Right lobe of liver (tissue), 4 donors: ENCODE results near the gene NEB.

ENCODE experiments used
- CTCF ChIP-seq, 4 donors: fragments of 200-600 bp in 3 of 4; fragments of 450-650 bp in 1 of 4; IDR thresholded peaks; one replicate each; pipeline versions ENCODE4 v1.5.1 to v1.8.0; 2016 to 2022; ENCODE audit warnings: antibody characterized with exemption in 4 of 4, mild to moderate bottlenecking in 2 of 4
- POLR2A ChIP-seq: fragments of 450-650 bp; IDR thresholded peaks from one replicate; pipeline ENCODE4 v1.6.1; 2017; ENCODE audit warnings: antibody characterized with exemption, mild to moderate bottlenecking
- donor health status: DM: no; HTN: no; CAD: no.
- donor health status: DM: no; HTN: no; CAD: no.
- donor health status: DM: no; HTN: yes; CAD: no.

DNA sequence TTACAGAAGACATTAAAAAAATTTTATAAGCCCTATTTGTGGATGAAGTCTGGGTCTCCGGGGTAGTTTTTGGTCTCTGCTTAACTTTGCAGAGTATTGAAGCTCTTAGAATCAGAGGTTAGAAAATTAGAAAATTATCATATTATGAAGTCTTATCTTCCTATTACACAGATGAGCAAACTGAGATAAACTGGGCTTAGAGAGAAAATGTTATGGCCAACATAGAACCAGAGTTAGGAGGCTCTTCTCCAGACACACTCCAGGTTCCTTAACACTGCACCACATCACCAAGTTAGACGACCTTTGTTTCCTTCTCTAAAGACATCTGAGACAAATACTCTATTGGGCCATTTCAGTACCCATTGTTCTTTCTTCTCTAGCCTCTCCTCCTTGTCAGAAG lies 36.7 kb upstream of the NEB start:
- no peak for TF ChIP-seq CTCF (IDR thresholded peaks at IDR 0.05)
- no peak for TF ChIP-seq POLR2A
